K562 (cell line): ENCODE results near the gene RDM1. TPM values are rescaled to one million over a fixed set of nuclear protein-coding genes. Genes with fewer than 3 reads are reported as not detected.

ENCODE experiments used
- ATAC-seq: fragments of 200-7000 bp; cut with Tn5 transposase; 3 replicates; pipeline ENCODE4 v1.9.1; 2020; ENCODE audit warnings: moderate library complexity
- BruUV-seq: library from RNA; stranded (reverse); fragments of 400-500 nt; replicated peaks from 2 replicates; lab custom pipeline; 2021; lab: Mats Ljungman, UMichigan
- CTCF ChIA-PET: fragments of 300-600 bp; formaldehyde crosslinking; extraction: SDS; loops from one replicate; lab custom pipeline; 2021; ENCODE audit warnings: low intra/inter-chr PET ratio; lab: Yijun Ruan, JAX
- POLR2A ChIA-PET: fragments of 300-600, 350-650 bp; sonication (Branson Sonifier 250); formaldehyde crosslinking; extraction: SDS; loops from one replicate; lab custom pipeline; 2021; ENCODE audit warnings: antibody characterized with exemption, inconsistent platforms; lab: Yijun Ruan, JAX
- DNase-seq, 4 experiments: peaks; one replicate each; pipeline versions ENCODE4 v3.0.0 to v3.0.0-alpha.2; 2011 to 2018; ENCODE audit warnings: low spot score in 3 of 4, mixed read lengths in 3 of 4; ENCODE audit errors: extremely low read depth in 1 of 4
- FAIRE-seq: peaks from 2 replicates; lab custom pipeline; 2011; peaks lifted over from hg19 to GRCh38; lab: Jason Lieb, UNC
- H2AFZ ChIP-seq: 2 replicates; pipeline ENCODE4 v1.6.0; 2011; ENCODE audit warnings: low read depth, low read length, control low read depth, inconsistent platforms
- H3K27ac ChIP-seq: fragments of 200-600 bp; 3 replicates; pipeline ENCODE4 v1.8.0; 2011; ENCODE audit warnings: low read depth, mild to moderate bottlenecking, control low read depth, inconsistent platforms, low read length, moderate library complexity, mixed read lengths; ENCODE audit errors: extremely low read depth
- H3K27me3 ChIP-seq, 2 experiments: fragments of 300-600 bp in 1 of 2; 2 replicates in 1 of 2; 3 replicates in 1 of 2; pipeline versions ENCODE4 v1.6.0 to v1.8.0; 2011; ENCODE audit warnings: inconsistent platforms in 2 of 2, low read length in 2 of 2, mild to moderate bottlenecking in 1 of 2, mixed read lengths in 1 of 2, moderate library complexity in 1 of 2; ENCODE audit not compliant: control insufficient read depth in 2 of 2, insufficient read depth in 2 of 2
- H3K36me3 ChIP-seq: fragments of 300-600 bp; 3 replicates; pipeline ENCODE4 v1.8.0; 2011; ENCODE audit warnings: mild to moderate bottlenecking, low read length, inconsistent platforms; ENCODE audit not compliant: control insufficient read depth, insufficient read depth
- H3K4me1 ChIP-seq, 2 experiments: fragments of 200-600 bp in 1 of 2; replicated peaks in 1 of 2; 2 replicates in 1 of 2; 3 replicates in 1 of 2; pipeline versions ENCODE4 v1.5.1 to v1.8.0; 2011; ENCODE audit warnings: inconsistent platforms in 2 of 2, low read length in 2 of 2, mild to moderate bottlenecking in 1 of 2, mixed read lengths in 1 of 2, moderate library complexity in 1 of 2; ENCODE audit not compliant: control insufficient read depth in 2 of 2, insufficient read depth in 2 of 2
- H3K4me2 ChIP-seq: 2 replicates; pipeline ENCODE4 v1.6.1; 2011; ENCODE audit warnings: low read length, control low read depth, inconsistent platforms, mixed read lengths; ENCODE audit not compliant: insufficient read depth
- H3K4me3 ChIP-seq: fragments of 200-600 bp; sonication (generic), shearing (Covaris generic); 2 replicates; pipeline ENCODE4 v1.5.1; 2016; ENCODE audit warnings: control low read depth, inconsistent platforms
- H3K79me2 ChIP-seq: fragments of 200-600 bp; 3 replicates; pipeline ENCODE4 v1.8.0; 2011; ENCODE audit warnings: low read length, inconsistent platforms; ENCODE audit not compliant: control insufficient read depth, insufficient read depth
- H3K9ac ChIP-seq, 2 experiments: 2 replicates each; pipeline versions ENCODE4 v1.6.0 to v1.6.1; 2011; ENCODE audit warnings: low read depth in 2 of 2, low read length in 2 of 2, control low read depth in 1 of 2, inconsistent platforms in 1 of 2, mild to moderate bottlenecking in 1 of 2, mixed read lengths in 1 of 2; ENCODE audit not compliant: insufficient read depth in 1 of 2
- H3K9me1 ChIP-seq: one replicate; pipeline ENCODE4 v1.6.0; 2011; ENCODE audit warnings: inconsistent platforms, mild to moderate bottlenecking, low read length, moderate library complexity; ENCODE audit not compliant: control insufficient read depth, insufficient read depth
- H3K9me3 ChIP-seq: replicated peaks from 2 replicates; pipeline ENCODE4 v1.5.1; 2011; ENCODE audit warnings: low read depth, low read length, inconsistent platforms; ENCODE audit not compliant: control insufficient read depth, insufficient read depth
- H4K20me1 ChIP-seq: replicated peaks from 2 replicates; pipeline ENCODE4 v1.6.1; 2011; ENCODE audit warnings: low read length, inconsistent platforms, mixed read lengths; ENCODE audit not compliant: control insufficient read depth, insufficient read depth
- CBFA2T2 ChIP-seq: fragments of 450-650 bp; conservative IDR thresholded peaks from 2 replicates; pipeline ENCODE4 v1.6.1; 2017; ENCODE audit warnings: mild to moderate bottlenecking
- CBFA2T3 ChIP-seq: fragments of 450-650 bp; IDR thresholded peaks from 2 replicates; pipeline ENCODE4 v1.6.1; 2017
- FOSL1 ChIP-seq: fragments of 200-800 bp; sonication (Bioruptor generic); conservative IDR thresholded peaks from 2 replicates; pipeline ENCODE4 v1.6.1; 2016; ENCODE audit warnings: missing genetic modification characterization, missing compliant biosample characterization
- HDAC3 ChIP-seq: fragments of 450-650 bp; IDR thresholded peaks from 2 replicates; pipeline ENCODE4 v1.6.1; 2018; ENCODE audit warnings: borderline replicate concordance, mild to moderate bottlenecking, moderate library complexity; ENCODE audit not compliant: partially characterized antibody
- HMG20A ChIP-seq: fragments of 450-650 bp; formaldehyde crosslinking; conservative IDR thresholded peaks from 2 replicates; pipeline ENCODE4 v1.4.0; 2020; ENCODE audit warnings: mild to moderate bottlenecking, mixed read lengths
- HNRNPK ChIP-seq: fragments of 200-400 bp; formaldehyde crosslinking; IDR thresholded peaks from one replicate; pipeline ENCODE4 v1.6.1; 2018; ENCODE audit warnings: mild to moderate bottlenecking, low read depth, low read length; ENCODE audit not compliant: poor library complexity, severe bottlenecking
- MEF2A ChIP-seq: IDR thresholded peaks from 2 replicates; pipeline ENCODE4 v1.6.1; 2011; ENCODE audit warnings: low read depth, mild to moderate bottlenecking, low read length, moderate library complexity; ENCODE audit not compliant: control insufficient read depth
- NFE2L1 ChIP-seq: fragments of 450-650 bp; IDR thresholded peaks from 2 replicates; pipeline ENCODE4 v1.6.1; 2016; ENCODE audit warnings: missing genetic modification characterization, low read depth, mild to moderate bottlenecking, missing compliant biosample characterization, moderate library complexity, borderline replicate concordance
- ZBTB1 ChIP-seq: sonication (generic); formaldehyde crosslinking; IDR thresholded peaks from 2 replicates; pipeline ENCODE4 v1.8.1; 2023; ENCODE audit warnings: missing genetic modification reagents, low read depth, mild to moderate bottlenecking, borderline replicate concordance
- ZNF184 ChIP-seq: sonication (generic); formaldehyde crosslinking; IDR thresholded peaks from 2 replicates; pipeline ENCODE4 v1.5.0; 2020; ENCODE audit warnings: missing genetic modification reagents
- ZNF282 ChIP-seq: sonication (generic); formaldehyde crosslinking; IDR thresholded peaks from 2 replicates; pipeline ENCODE4 v1.8.1; 2023; ENCODE audit warnings: missing genetic modification reagents
- ZNF445 ChIP-seq: fragments of 250-450 bp; sonication (Bioruptor Pico); IDR thresholded peaks from 2 replicates; pipeline ENCODE4 v1.4.0; 2020; ENCODE audit warnings: low read depth, mild to moderate bottlenecking, moderate library complexity
- WGBS: fragments of 100-300 bp; shearing (Covaris generic); methylation state at CpG from one replicate; pipeline ENCODE4 v1.1.6; 2016; ENCODE audit warnings: low coverage, mixed read lengths; ENCODE audit not compliant: insufficient coverage; ENCODE audit errors: missing lambda C conversion rate; 5-methylcytosine and 5-hydroxymethylcytosine counted together
- in situ Hi-C: fragments of 300-500 bp; cut with MboI; formaldehyde crosslinking; loops from 4 replicates; pipeline ENCODE4 v1.15.0; 2018; ENCODE audit warnings: inconsistent platforms, mixed read lengths
- intact Hi-C: fragments of 100-400 bp; cut with micrococcal nuclease; formaldehyde crosslinking; loops from 2 replicates; pipeline ENCODE4 v1.14.2; 2022
- polyA plus RNA-seq, 8 experiments: library from polyadenylated mRNA; depleted of rRNA in 4 of 8; stranded (reverse) in 5 of 8; unstranded in 3 of 8; fragments of >200 nt; fragmentation: Nextera tagmentation in 2 of 8; fragmentation: Illumina TruSeq in 1 of 8; extraction: Ambion mirVana in 2 of 8; extraction: Trizol in 1 of 8; gene quantifications; 2 replicates each; pipeline versions ENCODE4 v1.2.1 to v1.2.3, GENCODE V29; 2011 to 2014; ENCODE audit warnings: inconsistent platforms in 1 of 8, missing spikeins in 1 of 8
- total RNA-seq, 7 experiments: library from RNA; depleted of rRNA in 6 of 7; stranded (reverse); fragments of >200 nt in 6 of 7; fragmentation: Illumina TruSeq in 2 of 7; extraction: Trizol in 2 of 7; gene quantifications; 2 replicates each; pipeline versions ENCODE4 v1.2.1 to v1.2.3, GENCODE V29; 2011 to 2021; ENCODE audit warnings: low replicate concordance in 1 of 7
- TF ChIP-seq, protein P1 (sequence below): fragments of 250-450 bp; sonication (Bioruptor Pico); IDR thresholded peaks from 2 replicates; pipeline ENCODE4 v1.8.0; 2021; ENCODE audit warnings: moderate library complexity, mild to moderate bottlenecking, inconsistent platforms

Gene RDM1
- total and polyA plus RNA-seq, 9 of the 15 experiments (the other 6 are each of a cell fraction or from before 2014, with no cell fraction given) = 2.5 to 11.2 (median 5.4) TPM

DNA sequence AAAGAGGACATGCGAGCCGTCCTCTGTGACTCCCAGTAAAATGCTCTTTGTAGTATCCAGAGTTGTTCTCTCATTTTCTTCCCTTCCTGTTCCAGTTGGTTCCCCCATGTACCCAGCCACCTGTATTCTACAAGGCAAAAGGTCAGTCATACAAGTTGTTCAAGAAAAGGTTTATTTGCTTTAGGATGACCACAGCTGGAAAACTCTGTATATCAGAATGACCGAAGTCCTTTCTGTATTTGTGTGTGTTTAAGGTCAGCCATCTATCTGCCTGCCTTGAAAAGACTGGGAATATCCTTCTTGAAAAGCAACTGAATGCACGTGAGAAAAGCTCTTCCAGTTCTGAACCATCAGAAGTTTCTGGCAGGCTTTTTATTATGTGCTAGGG is 42.4 kb upstream of the RDM1 start:
- Histone ChIP-seq H3K36me3 (no peaks in the 10 kb centered on the region), H3K79me2 (no peaks in the 10 kb centered on the region), H3K27me3 (peaks cover 2 to 11% of the 10 kb centered on the region in 2 experiments; a peak in 3 of 5 replicates), H3K4me1 (no peaks in the 10 kb centered on the region), H3K9ac (no peak overlapping the region), H4K20me1 (no peaks in the 10 kb centered on the region), H2AFZ (no peak overlapping the region), H3K4me3 (no peak overlapping the region), H3K4me2 (no peak overlapping the region), H3K9me3 (no peaks in the 10 kb centered on the region), H3K27ac (no peak overlapping the region), H3K9me1 (no peaks in the 10 kb centered on the region)
- ChIA-PET POLR2A (interaction anchor here (0.7 to 1.2 kb wide), 3 partner anchors 87 to 482 kb away, joined by 3 to 4 read pairs (median 3); partner anchors contain the start of gene CCL5), CTCF (interaction anchor here (1.5 kb wide), 1 partner anchor 176 kb away, joined by 3 read pairs; no protein-coding TSS in a partner anchor)
- in situ Hi-C loops (loop anchor here (5.0 to 25.0 kb wide), 2 partner anchors 164 to 514 kb away; partner anchors contain the start of gene ZNHIT3), intact Hi-C loops (no loop called here)
- no peak for DNase-seq
- 10% methylated on average over 4 of the region's 4 CpGs for WGBS
- ATAC-seq = no peak
- TF ChIP-seq MEF2A = no peak
- no peak for TF ChIP-seq HMG20A (CRISPR knock-in tag)
- TF ChIP-seq CBFA2T2 = no peak
- no peak for TF ChIP-seq FOSL1 (tag)
- no peak for TF ChIP-seq HNRNPK
- no peak for TF ChIP-seq ZNF445 (CRISPR knock-in tag)
- TF ChIP-seq ZNF282 = no peak
- no peak for TF ChIP-seq NFE2L1 (tag)
- no peak for TF ChIP-seq CBFA2T3
- no peak for TF ChIP-seq HDAC3
- no peak for TF ChIP-seq ZBTB1 (CRISPR knock-in tag)
- TF ChIP-seq ZNF184 (CRISPR knock-in tag) = no peak
- TF ChIP-seq, protein P1, sequence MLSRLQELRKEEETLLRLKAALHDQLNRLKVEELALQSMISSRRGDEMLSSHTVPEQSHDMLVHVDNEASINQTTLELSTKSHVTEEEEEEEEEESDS (CRISPR knock-in tag) = no peak
- no peak for FAIRE-seq
- no TSS peak for BruUV-seq
